GM12875 (cell line): Measurements from ENCODE around the gene SLC6A20.
"Not testable (repeated sequence)": the region's sequence is repeated elsewhere in the genome, so short reads cannot be mapped to it uniquely, and the experiment has no call there.

ENCODE experiments used
- H3K4me3 ChIP-seq: one replicate; pipeline ENCODE4 v1.5.1; 2011; ENCODE audit warnings: low read depth, low read length, control low read depth
- TF ChIP-seq, protein P1 (sequence below): IDR thresholded peaks from 2 replicates; pipeline ENCODE4 v1.5.1; 2011; ENCODE audit warnings: low read depth, mild to moderate bottlenecking, control low read depth, inconsistent platforms, low read length, moderate library complexity, borderline replicate concordance; ENCODE audit not compliant: insufficient read depth

The SLC6A20 gene

DNA sequence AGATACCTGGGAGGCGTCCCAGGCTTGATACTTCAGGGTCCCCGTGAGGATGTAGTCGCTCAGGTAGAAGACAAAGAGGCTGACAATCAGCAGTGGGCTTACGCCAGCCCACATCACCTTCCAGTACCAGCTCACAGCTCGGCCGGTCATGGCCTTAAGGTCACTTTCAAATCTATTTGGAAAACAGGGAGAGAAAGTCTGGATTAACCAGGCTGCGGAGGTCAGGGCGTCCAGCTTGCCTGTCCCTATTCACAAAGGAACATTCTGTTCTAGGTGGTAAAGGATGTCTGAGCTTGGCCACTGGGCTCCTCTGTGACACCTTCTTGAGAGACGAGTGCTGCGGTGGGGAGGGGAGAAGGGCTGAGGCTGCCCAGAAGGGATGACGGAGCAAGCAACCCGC is 36.5 kb downstream of the SLC6A20 start:
- TF ChIP-seq, protein P1, sequence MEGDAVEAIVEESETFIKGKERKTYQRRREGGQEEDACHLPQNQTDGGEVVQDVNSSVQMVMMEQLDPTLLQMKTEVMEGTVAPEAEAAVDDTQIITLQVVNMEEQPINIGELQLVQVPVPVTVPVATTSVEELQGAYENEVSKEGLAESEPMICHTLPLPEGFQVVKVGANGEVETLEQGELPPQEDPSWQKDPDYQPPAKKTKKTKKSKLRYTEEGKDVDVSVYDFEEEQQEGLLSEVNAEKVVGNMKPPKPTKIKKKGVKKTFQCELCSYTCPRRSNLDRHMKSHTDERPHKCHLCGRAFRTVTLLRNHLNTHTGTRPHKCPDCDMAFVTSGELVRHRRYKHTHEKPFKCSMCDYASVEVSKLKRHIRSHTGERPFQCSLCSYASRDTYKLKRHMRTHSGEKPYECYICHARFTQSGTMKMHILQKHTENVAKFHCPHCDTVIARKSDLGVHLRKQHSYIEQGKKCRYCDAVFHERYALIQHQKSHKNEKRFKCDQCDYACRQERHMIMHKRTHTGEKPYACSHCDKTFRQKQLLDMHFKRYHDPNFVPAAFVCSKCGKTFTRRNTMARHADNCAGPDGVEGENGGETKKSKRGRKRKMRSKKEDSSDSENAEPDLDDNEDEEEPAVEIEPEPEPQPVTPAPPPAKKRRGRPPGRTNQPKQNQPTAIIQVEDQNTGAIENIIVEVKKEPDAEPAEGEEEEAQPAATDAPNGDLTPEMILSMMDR = no peak
- H3K4me3 ChIP-seq = no peak overlapping the region

DNA sequence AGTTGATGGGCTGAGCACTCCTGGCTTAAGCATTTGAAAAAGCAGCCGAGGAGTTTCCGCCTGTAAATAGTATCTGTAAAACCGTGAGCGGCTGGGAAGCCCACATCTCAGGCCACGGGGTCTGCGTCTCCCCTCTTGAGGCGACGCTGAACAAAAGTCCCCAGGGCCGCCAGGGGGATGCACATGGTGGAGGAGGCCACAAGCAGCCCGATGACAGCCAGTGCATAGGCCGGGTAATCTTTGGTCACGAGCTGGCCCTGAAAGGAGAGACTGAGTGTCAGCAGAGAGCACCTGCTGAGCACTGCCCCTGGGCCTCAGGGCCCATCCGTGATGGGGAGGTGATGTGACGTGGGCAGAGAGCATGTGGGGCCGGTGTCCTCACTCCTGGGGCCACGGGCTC is 37.5 kb downstream of the SLC6A20 start:
- TF ChIP-seq, protein P1 = no peak
- H3K4me3 ChIP-seq = no peak overlapping the region

DNA sequence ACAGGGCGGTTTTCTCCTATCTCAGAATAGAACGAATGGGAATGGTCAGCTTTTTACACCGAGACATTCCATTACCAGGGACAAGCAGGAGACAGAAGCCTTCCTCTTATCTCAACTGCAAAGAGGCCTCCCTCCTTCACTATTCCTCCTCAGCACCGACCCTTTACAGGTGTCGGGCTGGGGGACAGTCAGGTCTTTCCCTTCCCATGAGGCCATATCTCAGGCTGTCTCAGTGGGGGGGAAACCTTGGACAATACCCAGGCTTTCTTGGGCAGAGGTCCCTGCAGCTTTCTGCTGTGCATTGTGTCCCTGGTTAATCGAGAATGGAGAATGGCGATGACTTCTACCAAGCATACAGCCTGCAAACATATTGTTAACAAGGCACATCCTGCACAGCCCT is 39.2 kb downstream of the SLC6A20 start:
- H3K4me3 ChIP-seq = not testable (repeated sequence)

DNA sequence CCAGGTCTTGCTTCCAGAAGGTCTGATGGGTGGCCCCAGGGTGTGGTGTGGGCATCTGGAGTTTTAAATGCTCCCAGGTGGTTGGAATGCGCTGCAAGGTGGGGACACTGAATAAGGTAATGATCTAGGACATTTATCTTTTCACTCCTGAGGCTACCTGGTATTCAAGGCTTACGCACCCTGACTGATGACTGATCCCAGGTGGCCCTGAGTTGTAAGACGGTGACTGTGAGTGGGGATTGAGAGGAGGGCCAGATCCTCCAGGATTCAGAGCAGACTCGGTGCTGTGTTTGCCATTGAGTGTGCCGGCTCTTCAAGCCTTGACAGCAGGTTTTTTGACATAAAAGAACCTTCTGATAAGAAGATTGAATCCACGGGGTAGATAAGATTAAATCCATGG is 40.3 kb downstream of the SLC6A20 start:
- TF ChIP-seq, protein P1 = no peak
- H3K4me3 ChIP-seq = no peak overlapping the region

DNA sequence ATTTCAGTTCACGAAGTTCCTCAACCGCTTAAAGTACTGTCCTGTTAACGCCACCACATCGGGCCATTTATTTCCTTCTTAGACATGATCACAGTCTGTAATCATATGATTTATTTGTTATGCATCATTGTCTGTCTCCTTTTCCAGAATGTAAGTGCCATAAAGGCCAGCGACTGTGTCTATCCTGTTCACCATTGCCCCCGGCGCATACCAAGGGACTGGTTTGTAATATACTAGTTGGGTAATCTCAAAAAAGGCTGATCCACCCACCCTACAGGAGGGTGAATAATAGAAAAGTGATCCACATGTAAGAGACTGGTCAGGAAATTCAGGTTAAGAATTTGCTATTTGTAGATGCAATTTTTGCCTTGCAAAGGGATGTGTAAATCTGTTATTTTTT is 41.9 kb downstream of the SLC6A20 start:
- TF ChIP-seq, protein P1 = no peak
- H3K4me3 ChIP-seq = no peak overlapping the region

DNA sequence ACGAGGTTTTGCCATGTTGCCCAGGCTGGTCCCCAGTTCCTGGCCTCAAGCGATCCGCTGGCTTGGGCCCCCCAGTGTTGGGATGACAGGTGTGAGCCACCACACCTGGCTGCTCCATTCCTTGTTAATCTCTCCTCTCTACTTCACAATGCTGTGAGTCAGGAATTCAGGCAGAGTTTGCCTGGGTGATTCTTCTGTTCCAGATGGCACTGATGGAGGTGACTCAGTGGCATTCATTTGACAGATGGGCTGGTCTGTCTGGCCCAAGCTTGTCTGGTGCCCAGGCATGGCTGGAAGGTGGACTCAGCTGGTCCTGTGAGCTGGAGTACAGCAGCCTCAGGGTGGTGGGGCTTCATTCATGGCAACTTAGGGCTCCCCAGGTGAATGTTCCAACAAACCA is 43.2 kb downstream of the SLC6A20 start:
- no peak overlapping the region for H3K4me3 ChIP-seq
- TF ChIP-seq, protein P1 = no peak

DNA sequence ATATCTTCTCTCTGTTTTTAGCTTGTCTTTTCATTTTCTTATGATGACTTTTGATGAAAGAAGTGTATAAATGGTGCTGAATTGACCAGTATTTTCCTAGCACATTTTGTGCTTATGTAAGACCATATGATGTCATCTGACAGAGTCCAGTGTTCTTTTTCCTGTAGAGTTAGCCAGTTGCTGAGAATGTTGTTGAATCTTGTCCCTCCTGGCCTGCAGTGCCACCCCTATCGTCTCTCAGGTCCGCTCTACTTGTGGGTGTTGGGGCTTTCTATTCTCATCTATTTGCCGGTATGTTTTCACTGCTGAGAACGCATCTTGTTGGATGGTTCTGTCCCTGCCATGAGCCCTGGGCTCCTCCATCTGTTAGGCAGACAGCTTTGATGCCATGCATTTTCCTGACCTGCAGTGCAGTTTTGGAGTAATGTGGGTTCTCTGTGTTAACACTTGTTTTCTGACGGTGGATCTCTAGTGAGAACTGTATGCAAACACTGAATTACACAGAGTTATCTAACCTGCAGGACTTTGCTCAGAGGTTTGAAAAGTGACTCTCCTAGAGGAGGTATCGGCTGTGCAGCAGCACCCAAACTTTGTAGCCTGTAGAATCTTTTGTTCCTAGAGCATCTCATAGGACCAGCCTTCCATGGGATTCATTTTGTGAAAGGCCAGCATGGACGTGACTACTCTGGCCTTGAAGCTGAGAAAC is 44.6 kb downstream of the SLC6A20 start:
- TF ChIP-seq, protein P1 = no peak
- no peak overlapping the region for H3K4me3 ChIP-seq
